ENCODE data around the gene EEF1AKMT3. TPM values are rescaled to one million over a fixed set of nuclear protein-coding genes. Genes with fewer than 3 reads are reported as not detected.

Gene EEF1AKMT3
- total and polyA plus RNA-seq, 7 donors: 1.6 to 11.9 (median 9.0) TPM

DNA sequence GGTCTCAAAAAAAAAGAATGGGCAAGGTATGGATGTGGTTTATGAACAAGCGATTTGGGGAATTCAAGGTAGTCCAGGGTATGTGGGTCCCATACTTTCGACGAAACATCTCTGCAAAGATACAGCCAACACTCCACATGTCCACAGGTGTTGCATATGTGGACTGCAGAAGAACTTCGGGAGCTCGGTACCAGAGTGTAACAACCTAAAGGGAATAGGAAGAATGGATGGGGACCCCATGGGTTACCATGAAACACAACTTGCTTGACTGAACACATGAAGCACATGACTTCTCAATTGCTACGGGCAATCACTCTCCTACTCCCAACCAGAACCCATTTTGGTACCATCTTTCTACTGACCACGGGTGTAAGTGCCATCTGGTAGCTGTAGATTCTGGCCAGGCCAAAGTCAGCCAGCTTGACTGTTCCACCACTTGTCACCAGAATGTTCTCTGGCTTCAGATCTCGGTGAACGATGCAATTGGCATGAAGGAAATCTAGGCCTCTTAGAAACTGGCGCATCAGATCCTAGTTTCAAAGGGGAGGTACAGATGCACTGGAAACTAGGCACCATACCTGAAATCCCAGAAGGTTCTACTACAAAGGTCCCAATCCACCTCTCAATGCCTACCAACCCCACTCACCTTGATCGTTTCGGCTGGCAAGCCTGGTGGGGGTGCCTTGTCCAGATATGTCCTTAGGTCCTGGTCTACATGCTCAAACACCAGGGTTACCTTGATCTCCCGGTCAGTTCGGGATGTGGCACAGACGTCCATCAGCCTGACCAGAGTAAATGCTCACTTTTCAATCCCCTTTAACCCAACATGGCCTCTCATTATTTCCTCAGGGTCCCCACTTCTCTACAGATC is 21.6 kb upstream of the EEF1AKMT3 start:
- Histone ChIP-seq H3K27me3 (no peaks in the 10 kb centered on the region), H3K27ac (peak overlapping the region; percentile 86 to 91 (median 90)), H3K9me3 (no peaks in the 10 kb centered on the region), H3K4me3 (peak overlapping the region; percentile 56 to 76 (median 68)), H3K4me1 (peaks cover 0 to 38% (median 29%) of the 10 kb centered on the region in 4 donors), H3K36me3 (peaks cover 0 to 48% (median 20%) of the 10 kb centered on the region in 4 donors)
- intact Hi-C loops (cut with DNase I): no loop called here
- TF ChIP-seq, protein P1, sequence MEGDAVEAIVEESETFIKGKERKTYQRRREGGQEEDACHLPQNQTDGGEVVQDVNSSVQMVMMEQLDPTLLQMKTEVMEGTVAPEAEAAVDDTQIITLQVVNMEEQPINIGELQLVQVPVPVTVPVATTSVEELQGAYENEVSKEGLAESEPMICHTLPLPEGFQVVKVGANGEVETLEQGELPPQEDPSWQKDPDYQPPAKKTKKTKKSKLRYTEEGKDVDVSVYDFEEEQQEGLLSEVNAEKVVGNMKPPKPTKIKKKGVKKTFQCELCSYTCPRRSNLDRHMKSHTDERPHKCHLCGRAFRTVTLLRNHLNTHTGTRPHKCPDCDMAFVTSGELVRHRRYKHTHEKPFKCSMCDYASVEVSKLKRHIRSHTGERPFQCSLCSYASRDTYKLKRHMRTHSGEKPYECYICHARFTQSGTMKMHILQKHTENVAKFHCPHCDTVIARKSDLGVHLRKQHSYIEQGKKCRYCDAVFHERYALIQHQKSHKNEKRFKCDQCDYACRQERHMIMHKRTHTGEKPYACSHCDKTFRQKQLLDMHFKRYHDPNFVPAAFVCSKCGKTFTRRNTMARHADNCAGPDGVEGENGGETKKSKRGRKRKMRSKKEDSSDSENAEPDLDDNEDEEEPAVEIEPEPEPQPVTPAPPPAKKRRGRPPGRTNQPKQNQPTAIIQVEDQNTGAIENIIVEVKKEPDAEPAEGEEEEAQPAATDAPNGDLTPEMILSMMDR (IDR thresholded peaks at IDR 0.05): no peak
- no peak for TF ChIP-seq POLR2AphosphoS5 (IDR thresholded peaks at IDR 0.05)
- no peak for TF ChIP-seq EP300 (IDR thresholded peaks at IDR 0.05)
- no peak for TF ChIP-seq POLR2A (IDR thresholded peaks at IDR 0.05)
- 91 to 92% methylated on average over 15 of the region's 15 CpGs for WGBS, 2 donors
- peak; percentile 63 for DNase-seq

DNA sequence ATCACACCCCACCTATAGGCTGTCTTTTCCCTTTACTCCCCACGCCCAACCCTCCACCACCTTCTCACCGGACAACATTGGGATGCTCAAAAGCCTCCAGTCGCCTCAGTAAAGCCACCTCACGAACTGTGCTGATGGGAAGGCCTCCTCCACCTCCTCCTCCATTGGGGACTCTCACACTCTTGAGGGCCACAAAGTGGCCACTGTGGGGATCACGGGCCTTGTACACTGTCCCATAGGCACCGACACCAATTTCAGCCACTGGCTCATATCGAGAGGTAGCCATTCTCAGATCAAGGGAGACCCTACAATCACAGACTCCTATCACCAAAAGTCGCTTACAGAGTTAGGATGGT is 21.0 kb upstream of the EEF1AKMT3 start:
- intact Hi-C loops (cut with DNase I): no loop called here

DNA sequence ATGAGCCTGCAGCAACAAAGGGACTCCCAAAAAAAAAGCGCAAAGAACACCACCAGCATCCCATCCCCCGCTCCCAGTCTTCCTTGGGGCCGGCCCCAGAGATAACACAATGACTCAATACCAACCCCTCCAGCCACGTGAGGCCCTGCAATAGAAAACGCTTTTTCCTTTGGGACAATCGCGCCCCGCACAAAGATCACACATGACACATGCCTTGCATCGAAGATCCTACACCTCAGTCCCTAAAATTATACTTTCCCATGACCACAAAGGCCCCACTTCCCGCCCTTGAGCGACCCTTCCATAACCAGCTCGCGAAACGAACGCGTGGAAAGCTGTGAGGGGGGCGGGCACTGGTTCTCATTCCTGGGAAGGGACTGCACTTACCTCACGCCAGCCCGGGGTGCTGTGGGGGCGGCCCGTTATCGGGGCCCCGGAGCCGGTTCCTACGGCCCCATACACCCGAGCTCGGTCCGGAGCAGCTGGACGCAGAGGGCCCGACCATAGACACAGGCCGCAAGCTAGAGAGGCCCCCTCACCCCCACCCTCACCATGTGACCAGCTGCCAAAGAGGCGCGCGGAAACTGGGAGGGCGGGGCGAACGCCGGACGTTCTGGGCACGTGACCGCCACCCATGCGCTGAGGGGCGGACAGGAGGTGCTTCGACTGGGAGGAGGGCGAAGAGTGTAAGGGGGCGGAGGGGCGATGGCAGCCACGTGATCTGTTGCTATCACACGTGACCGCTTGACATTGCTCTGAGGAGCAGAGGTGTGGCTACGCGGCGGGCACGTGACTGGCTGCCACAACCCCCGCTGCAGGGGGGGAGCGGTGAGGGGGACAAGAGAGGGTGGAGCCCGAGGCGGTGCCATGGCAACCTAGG is 20.4 kb upstream of the EEF1AKMT3 start, which contains the start of gene CDK4:
Gene CDK4, minus strand, starts transcription at position 523 of the 880 bp plus-strand sequence. CDS start 593 bp downstream, outside the sequence.
- intact Hi-C loops (cut with DNase I): no loop called here
- no peaks in the 10 kb centered on the region for H3K27me3 ChIP-seq

More for the DNA sequence above, 21.0 kb upstream of the EEF1AKMT3 start:
- peaks cover 0 to 46% (median 20%) of the 10 kb centered on the region in 4 donors for H3K36me3 ChIP-seq
- H3K9me3 ChIP-seq: no peaks in the 10 kb centered on the region
- peak; percentile 63 for DNase-seq
- no peak for TF ChIP-seq POLR2A (IDR thresholded peaks at IDR 0.05)
- no peak for TF ChIP-seq POLR2AphosphoS5 (IDR thresholded peaks at IDR 0.05)
- no peak for TF ChIP-seq EP300 (IDR thresholded peaks at IDR 0.05)
- TF ChIP-seq, protein P1 (IDR thresholded peaks at IDR 0.05): no peak
- peak overlapping the region; percentile 86 to 91 (median 90) for H3K27ac ChIP-seq
- no peaks in the 10 kb centered on the region for H3K27me3 ChIP-seq
- H3K4me3 ChIP-seq: peak overlapping the region; percentile 56 to 76 (median 68)
- 13 to 17% methylated on average over 8 of the region's 8 CpGs for whole genome bisulfite sequencing, 2 donors
- H3K4me1 ChIP-seq: peaks cover 0 to 39% (median 33%) of the 10 kb centered on the region in 4 donors

DNA sequence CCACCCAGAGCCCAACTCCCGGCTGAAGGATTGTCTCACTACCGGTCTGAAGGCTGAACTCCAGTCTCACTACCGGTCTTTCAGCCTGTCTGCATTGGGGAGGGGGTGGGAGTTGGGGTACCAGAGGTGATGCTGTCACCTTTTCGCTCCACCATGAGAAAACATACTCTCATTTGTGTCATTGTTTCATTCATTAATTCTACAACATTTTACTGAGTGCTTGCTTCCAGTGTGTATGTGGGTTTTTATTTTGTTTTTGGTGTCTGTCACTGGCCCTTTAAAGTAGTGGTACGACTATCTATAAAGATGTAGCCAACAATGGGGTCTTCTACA is 19.8 kb upstream of the EEF1AKMT3 start:
- DNase-seq: no peak
- Histone ChIP-seq H3K9me3 (no peaks in the 10 kb centered on the region), H3K27ac (peak overlapping the region; percentile 66 to 90 (median 88)), H3K27me3 (no peaks in the 10 kb centered on the region), H3K4me1 (peaks cover 0 to 41% (median 37%) of the 10 kb centered on the region in 4 donors), H3K4me3 (peak overlapping the region in 3 of 4 donors; percentile 67 to 76 (median 70)), H3K36me3 (peaks cover 0 to 39% (median 12%) of the 10 kb centered on the region in 4 donors)
- 0 to 3% methylated on average over 5 of the region's 5 CpGs for WGBS, 2 donors
- TF ChIP-seq EP300 (IDR thresholded peaks at IDR 0.05) (no peak), POLR2A (IDR thresholded peaks at IDR 0.05) (no peak), POLR2AphosphoS5 (IDR thresholded peaks at IDR 0.05) (no peak)
- TF ChIP-seq, protein P1 (IDR thresholded peaks at IDR 0.05): no peak
- intact Hi-C loops (cut with DNase I): no loop called here

More for the DNA sequence above, 20.4 kb upstream of the EEF1AKMT3 start, which contains the start of gene CDK4:
- Histone ChIP-seq H3K4me1 (peaks cover 0 to 41% (median 36%) of the 10 kb centered on the region in 4 donors), H3K27ac (peak within 1 kb of the TSS; percentile 86 to 91 (median 90)), H3K4me3 (peak within 1 kb of the TSS; percentile 56 to 76 (median 68)), H3K36me3 (peaks cover 0 to 40% (median 17%) of the 10 kb centered on the region in 4 donors), H3K9me3 (no peaks in the 10 kb centered on the region)
- TF ChIP-seq POLR2A (IDR thresholded peaks at IDR 0.05) (peak; percentile 51 to 73), EP300 (IDR thresholded peaks at IDR 0.05) (peak in 2 of 4 donors; percentile 35 to 86), POLR2AphosphoS5 (IDR thresholded peaks at IDR 0.05) (peak; percentile 73 to 93 (median 86))
- TF ChIP-seq, protein P1 (IDR thresholded peaks at IDR 0.05): no peak
- 0% methylated on average over 58 of the region's 58 CpGs for WGBS, 2 donors
- DNase-seq: peak; percentile 100

Measured in sigmoid colon (tissue), 7 donors.